Calu3 (cell line): Measurements from ENCODE around the gene ZNF536. TPM values are rescaled to one million over a fixed set of nuclear protein-coding genes. Genes with fewer than 3 reads are reported as not detected.

Experiments used
- BruUV-seq: library from RNA; stranded (reverse); fragments of 400-500 nt; replicated peaks from 2 replicates; lab custom pipeline; 2021; lab: Mats Ljungman, UMichigan
- CTCF ChIA-PET: fragments of 300-600 bp; sonication (Branson Sonifier 250); formaldehyde crosslinking; loops from one replicate; lab custom pipeline; 2022; ENCODE audit warnings: antibody characterized with exemption; lab: Charles Lee
- DNase-seq: peaks from one replicate; pipeline ENCODE4 v3.0.0; 2022
- H3K27ac Mint-ChIP-seq: one replicate; pipeline ENCODE4 v1.8.0; 2022; ENCODE audit warnings: mixed read lengths; ENCODE audit not compliant: unreplicated experiment
- H3K27me3 Mint-ChIP-seq: one replicate; pipeline ENCODE4 v1.8.0; 2022; ENCODE audit warnings: mixed read lengths; ENCODE audit not compliant: unreplicated experiment
- H3K36me3 Mint-ChIP-seq: one replicate; pipeline ENCODE4 v1.8.0; 2022; ENCODE audit warnings: mild to moderate bottlenecking, moderate library complexity, mixed read lengths; ENCODE audit not compliant: insufficient read depth, unreplicated experiment
- H3K4me1 Mint-ChIP-seq: one replicate; pipeline ENCODE4 v1.8.0; 2022; ENCODE audit warnings: mild to moderate bottlenecking, low read depth, mixed read lengths; ENCODE audit not compliant: unreplicated experiment
- H3K4me3 Mint-ChIP-seq: one replicate; pipeline ENCODE4 v1.8.0; 2022; ENCODE audit warnings: mild to moderate bottlenecking, low read depth, moderate library complexity, mixed read lengths; ENCODE audit not compliant: unreplicated experiment
- H3K9me3 Mint-ChIP-seq: one replicate; pipeline ENCODE4 v1.8.0; 2022; ENCODE audit warnings: low read depth, mixed read lengths; ENCODE audit not compliant: unreplicated experiment
- CTCF ChIP-seq: fragments of 200-600 bp; IDR thresholded peaks from one replicate; pipeline ENCODE4 v1.8.0; 2022; ENCODE audit warnings: antibody characterized with exemption; ENCODE audit not compliant: unreplicated experiment
- intact Hi-C: fragments of 100-400 bp; cut with micrococcal nuclease; formaldehyde crosslinking; loops from one replicate; pipeline ENCODE4 v1.10.0; 2022; ENCODE audit not compliant: unreplicated experiment
- total RNA-seq: library from RNA; stranded (reverse); gene quantifications from 2 replicates; pipeline ENCODE4 v1.2.3, GENCODE V29; 2022

ZNF536 gene
- total RNA-seq, 1 experiment from 2014 or later = not detected

- H3K27me3 Mint-ChIP-seq = no peaks in the 10 kb centered on the region
- CTCF ChIA-PET = no interaction called here
- BruUV-seq = no TSS peak
Observed at GRCh38 chr19:30350692-30351663, 21.2 kb upstream of the ZNF536 start.

GRCh38 chr19:30351774-30352173, 20.4 kb upstream of the ZNF536 start:
- CTCF ChIA-PET = no interaction called here
- Mint-ChIP-seq H3K36me3 (no peaks in the 10 kb centered on the region), H3K27ac (no peak overlapping the region), H3K4me1 (no peaks in the 10 kb centered on the region), H3K9me3 (no peaks in the 10 kb centered on the region), H3K4me3 (no peak overlapping the region), H3K27me3 (no peaks in the 10 kb centered on the region)
- no TSS peak for BruUV-seq
- intact Hi-C loops = no loop called here
- no peak for TF ChIP-seq CTCF
- DNase-seq = no peak

More at GRCh38 chr19:30350692-30351663, 21.2 kb upstream of the ZNF536 start:
- no peaks in the 10 kb centered on the region for H3K4me1 Mint-ChIP-seq
- intact Hi-C loops = no loop called here
- H3K36me3 Mint-ChIP-seq = no peaks in the 10 kb centered on the region
- no peaks in the 10 kb centered on the region for H3K9me3 Mint-ChIP-seq
- H3K27ac Mint-ChIP-seq = no peak overlapping the region
- DNase-seq = no peak
- H3K4me3 Mint-ChIP-seq = no peak overlapping the region
- TF ChIP-seq CTCF = no peak

- no peak for TF ChIP-seq CTCF
- H3K9me3 Mint-ChIP-seq = peaks cover 3% of the 10 kb centered on the region
- no peak overlapping the region for H3K27ac Mint-ChIP-seq
- CTCF ChIA-PET = no interaction called here
- no peaks in the 10 kb centered on the region for H3K36me3 Mint-ChIP-seq
- no peak overlapping the region for H3K4me3 Mint-ChIP-seq
- no peaks in the 10 kb centered on the region for H3K4me1 Mint-ChIP-seq
- H3K27me3 Mint-ChIP-seq = no peaks in the 10 kb centered on the region
- no peak for DNase-seq
- BruUV-seq = no TSS peak
- intact Hi-C loops = no loop called here
Observed at GRCh38 chr19:30353394-30353945, 18.7 kb upstream of the ZNF536 start.

- no peaks in the 10 kb centered on the region for H3K36me3 Mint-ChIP-seq
- intact Hi-C loops = no loop called here
- TF ChIP-seq CTCF = no peak
- CTCF ChIA-PET = no interaction called here
- H3K4me3 Mint-ChIP-seq = no peak overlapping the region
- no TSS peak for BruUV-seq
- no peak for DNase-seq
- H3K27me3 Mint-ChIP-seq = no peaks in the 10 kb centered on the region
- no peaks in the 10 kb centered on the region for H3K4me1 Mint-ChIP-seq
- H3K27ac Mint-ChIP-seq = no peak overlapping the region
- H3K9me3 Mint-ChIP-seq = peaks cover 3% of the 10 kb centered on the region
Observed at GRCh38 chr19:30355586-30355985, 16.6 kb upstream of the ZNF536 start.
